NB4 (cell line): ENCODE measurements around the gene TGFA.

Experiments used
- POLR2A ChIP-seq: IDR thresholded peaks from 2 replicates; pipeline ENCODE4 v1.6.1; 2011; ENCODE audit warnings: mild to moderate bottlenecking; ENCODE audit not compliant: insufficient read length; ENCODE audit errors: extremely low read depth
- TF ChIP-seq, protein P1 (sequence below): IDR thresholded peaks from one replicate; pipeline ENCODE4 v1.5.1; 2012; ENCODE audit warnings: low read depth, low read length

GRCh38 chr2:70560040-70560439, 6.4 kb upstream of the TGFA start:
- TF ChIP-seq, protein P1, sequence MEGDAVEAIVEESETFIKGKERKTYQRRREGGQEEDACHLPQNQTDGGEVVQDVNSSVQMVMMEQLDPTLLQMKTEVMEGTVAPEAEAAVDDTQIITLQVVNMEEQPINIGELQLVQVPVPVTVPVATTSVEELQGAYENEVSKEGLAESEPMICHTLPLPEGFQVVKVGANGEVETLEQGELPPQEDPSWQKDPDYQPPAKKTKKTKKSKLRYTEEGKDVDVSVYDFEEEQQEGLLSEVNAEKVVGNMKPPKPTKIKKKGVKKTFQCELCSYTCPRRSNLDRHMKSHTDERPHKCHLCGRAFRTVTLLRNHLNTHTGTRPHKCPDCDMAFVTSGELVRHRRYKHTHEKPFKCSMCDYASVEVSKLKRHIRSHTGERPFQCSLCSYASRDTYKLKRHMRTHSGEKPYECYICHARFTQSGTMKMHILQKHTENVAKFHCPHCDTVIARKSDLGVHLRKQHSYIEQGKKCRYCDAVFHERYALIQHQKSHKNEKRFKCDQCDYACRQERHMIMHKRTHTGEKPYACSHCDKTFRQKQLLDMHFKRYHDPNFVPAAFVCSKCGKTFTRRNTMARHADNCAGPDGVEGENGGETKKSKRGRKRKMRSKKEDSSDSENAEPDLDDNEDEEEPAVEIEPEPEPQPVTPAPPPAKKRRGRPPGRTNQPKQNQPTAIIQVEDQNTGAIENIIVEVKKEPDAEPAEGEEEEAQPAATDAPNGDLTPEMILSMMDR = no peak
- TF ChIP-seq POLR2A = no peak
